ENCODE data around the gene PXMP4. TPM values are rescaled to one million over a fixed set of nuclear protein-coding genes. Genes with fewer than 3 reads are reported as not detected.

The PXMP4 gene
- total and polyA plus RNA-seq, 2 experiments from 2014 or later: 9.2 to 14.9 TPM

- peak overlapping the region; percentile 28 for H3K27ac ChIP-seq
- H3K36me3 ChIP-seq: no peaks in the 10 kb centered on the region
Observed at GRCh38 chr20:33687993-33688937, 31.8 kb downstream of the PXMP4 start.

GRCh38 chr20:33687370-33687915, 32.7 kb downstream of the PXMP4 start:
- Histone ChIP-seq H3K36me3 (no peaks in the 10 kb centered on the region), H3K4me1 (ENCODE audit: low read depth) (peaks cover 32% of the 10 kb centered on the region), H3K27me3 (no peaks in the 10 kb centered on the region), H3K4me3 (no peak overlapping the region), H3K27ac (no peak overlapping the region), H3K9me3 (ENCODE audit: low read depth) (no peaks in the 10 kb centered on the region)
- peak in 1 of 2 donors; percentile 83 for DNase-seq (ENCODE audit: low read depth in 1 of 2, low spot score in 1 of 2)
- TF ChIP-seq CTCF (IDR thresholded peaks at IDR 0.05; ENCODE audit: low read depth, low read length): no peak

More at GRCh38 chr20:33687993-33688937, 31.8 kb downstream of the PXMP4 start:
- Histone ChIP-seq H3K27me3 (no peaks in the 10 kb centered on the region), H3K4me1 (ENCODE audit: low read depth) (peaks cover 36% of the 10 kb centered on the region), H3K4me3 (no peak overlapping the region), H3K9me3 (ENCODE audit: low read depth) (no peaks in the 10 kb centered on the region)
- no peak for DNase-seq (ENCODE audit: low read depth in 1 of 2, low spot score in 1 of 2)
- no peak for TF ChIP-seq CTCF (IDR thresholded peaks at IDR 0.05; ENCODE audit: low read depth, low read length)

- H3K36me3 ChIP-seq: no peaks in the 10 kb centered on the region
- H3K27ac ChIP-seq: no peak overlapping the region
- no peak overlapping the region for H3K4me3 ChIP-seq
- DNase-seq (ENCODE audit: low read depth in 1 of 2, low spot score in 1 of 2): no peak
- no peak for TF ChIP-seq CTCF (IDR thresholded peaks at IDR 0.05; ENCODE audit: low read depth, low read length)
- H3K4me1 ChIP-seq (ENCODE audit: low read depth): peaks cover 32% of the 10 kb centered on the region
- no peaks in the 10 kb centered on the region for H3K27me3 ChIP-seq
- H3K9me3 ChIP-seq (ENCODE audit: low read depth): no peaks in the 10 kb centered on the region
Observed at GRCh38 chr20:33686984-33687366, 33.1 kb downstream of the PXMP4 start.

- H3K9me3 ChIP-seq (ENCODE audit: low read depth): no peaks in the 10 kb centered on the region
- H3K4me3 ChIP-seq: peak within 1 kb of the TSS; percentile 39
- DNase-seq (ENCODE audit: low read depth in 1 of 2, low spot score in 1 of 2): peak; percentile 95 to 98
- peaks cover 32% of the 10 kb centered on the region for H3K4me1 ChIP-seq (ENCODE audit: low read depth)
- no peaks in the 10 kb centered on the region for H3K36me3 ChIP-seq
- no peaks in the 10 kb centered on the region for H3K27me3 ChIP-seq
- TF ChIP-seq CTCF (IDR thresholded peaks at IDR 0.05; ENCODE audit: low read depth, low read length): peak; percentile 33
- no peak within 1 kb of the TSS for H3K27ac ChIP-seq
Observed at GRCh38 chr20:33686100-33686983, 33.8 kb downstream of the PXMP4 start, which contains the start of gene E2F1. TSS of gene E2F1 (minus strand) at chr20:33686385. CDS start at chr20:33686264, 121 bp downstream.
